ENCODE results near the gene MRM2.

DNA sequence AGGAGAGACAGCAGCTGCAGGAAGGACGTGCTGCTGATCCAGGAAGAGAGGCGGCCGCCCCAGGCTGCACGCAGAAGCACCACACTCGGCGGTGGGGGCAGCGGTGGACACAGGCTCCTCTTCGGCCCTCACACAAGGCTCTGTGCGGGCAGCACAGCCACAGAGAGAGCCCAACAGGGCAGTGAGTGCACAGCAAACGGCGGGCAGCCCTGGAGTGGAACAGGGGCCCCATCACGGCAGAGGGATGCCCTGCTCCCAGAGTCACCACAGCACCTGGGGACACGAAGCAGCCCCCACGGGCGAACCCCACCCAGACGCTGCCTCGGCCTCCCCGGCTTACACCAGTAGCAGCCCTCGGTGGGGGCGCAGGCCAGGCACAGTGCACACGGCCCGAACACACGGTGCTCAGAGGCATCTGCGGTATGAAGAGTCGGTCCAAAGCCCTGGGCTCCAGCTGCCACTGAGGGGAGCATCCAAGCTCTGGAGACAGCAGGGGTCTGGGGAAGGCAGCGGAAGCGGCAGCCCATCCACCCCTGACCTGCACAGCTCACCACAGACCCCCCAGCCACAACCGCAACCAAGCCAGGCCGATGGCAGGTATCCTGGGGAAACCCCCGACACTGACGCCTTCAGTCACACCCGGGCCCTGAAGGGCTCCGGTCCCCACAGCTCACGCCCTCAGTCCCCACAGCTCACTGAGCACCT lies 16.8 kb upstream of the MRM2 start:
- TF ChIP-seq, protein P1, sequence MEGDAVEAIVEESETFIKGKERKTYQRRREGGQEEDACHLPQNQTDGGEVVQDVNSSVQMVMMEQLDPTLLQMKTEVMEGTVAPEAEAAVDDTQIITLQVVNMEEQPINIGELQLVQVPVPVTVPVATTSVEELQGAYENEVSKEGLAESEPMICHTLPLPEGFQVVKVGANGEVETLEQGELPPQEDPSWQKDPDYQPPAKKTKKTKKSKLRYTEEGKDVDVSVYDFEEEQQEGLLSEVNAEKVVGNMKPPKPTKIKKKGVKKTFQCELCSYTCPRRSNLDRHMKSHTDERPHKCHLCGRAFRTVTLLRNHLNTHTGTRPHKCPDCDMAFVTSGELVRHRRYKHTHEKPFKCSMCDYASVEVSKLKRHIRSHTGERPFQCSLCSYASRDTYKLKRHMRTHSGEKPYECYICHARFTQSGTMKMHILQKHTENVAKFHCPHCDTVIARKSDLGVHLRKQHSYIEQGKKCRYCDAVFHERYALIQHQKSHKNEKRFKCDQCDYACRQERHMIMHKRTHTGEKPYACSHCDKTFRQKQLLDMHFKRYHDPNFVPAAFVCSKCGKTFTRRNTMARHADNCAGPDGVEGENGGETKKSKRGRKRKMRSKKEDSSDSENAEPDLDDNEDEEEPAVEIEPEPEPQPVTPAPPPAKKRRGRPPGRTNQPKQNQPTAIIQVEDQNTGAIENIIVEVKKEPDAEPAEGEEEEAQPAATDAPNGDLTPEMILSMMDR (IDR thresholded peaks at IDR 0.05; ENCODE audit: low read length), result no peak
- TF ChIP-seq EZH2 (optimal IDR thresholded peaks at IDR 0.05; ENCODE audit: low read depth, low read length), result no peak
